Measurements from ENCODE around the gene CCL17.

CCL17 gene

GRCh38 chr16:57413733-57414132, 9.2 kb downstream of the CCL17 start:
- CTCF ChIA-PET: interaction anchor here (0.5 kb wide), 1 partner anchor 83 kb away, joined by 3 read pairs; no protein-coding TSS in a partner anchor
- no peak overlapping the region for H3K27ac ChIP-seq
- DNase-seq (ENCODE audit: low spot score): no peak

GRCh38 chr16:57416084-57416483, 11.5 kb downstream of the CCL17 start:
- DNase-seq (ENCODE audit: low spot score): no peak
- POLR2A ChIA-PET (ENCODE audit: low non-redundant PET): no interaction called here
- CTCF ChIA-PET: interaction anchor here (0.7 to 5.5 kb wide), 6 partner anchors 11 to 314 kb away, joined by 3 to 67 read pairs (median 4); partner anchors contain the start of gene CCL17
- H3K27ac ChIP-seq: no peak overlapping the region
- no peak for TF ChIP-seq CTCF (conservative IDR thresholded peaks at IDR 0.05; ENCODE audit: low read depth)

More at GRCh38 chr16:57413733-57414132, 9.2 kb downstream of the CCL17 start:
- no peak for TF ChIP-seq CTCF (conservative IDR thresholded peaks at IDR 0.05; ENCODE audit: low read depth)
- POLR2A ChIA-PET (ENCODE audit: low non-redundant PET): no interaction called here

- H3K27ac ChIP-seq: no peak overlapping the region
- CTCF ChIA-PET: interaction anchor here (0.7 to 5.5 kb wide), 4 partner anchors 99 to 231 kb away, joined by 3 to 67 read pairs (median 6); no protein-coding TSS in a partner anchor
- TF ChIP-seq CTCF (conservative IDR thresholded peaks at IDR 0.05; ENCODE audit: low read depth): no peak
Measured at GRCh38 chr16:57419506-57419905, 14.9 kb downstream of the CCL17 start.

GRCh38 chr16:57422026-57422944, 17.7 kb downstream of the CCL17 start:
- ChIA-PET POLR2A (ENCODE audit: low non-redundant PET) (no interaction called here), CTCF (interaction anchor here (0.5 to 1.8 kb wide), 9 partner anchors 10 to 1093 kb away, joined by 3 to 11 read pairs (median 4); no protein-coding TSS in a partner anchor)
- peak; percentile 30 for DNase-seq (ENCODE audit: low spot score)
- H3K27ac ChIP-seq: no peak overlapping the region
- TF ChIP-seq CTCF (conservative IDR thresholded peaks at IDR 0.05; ENCODE audit: low read depth): peak; percentile 60

More at GRCh38 chr16:57419506-57419905, 14.9 kb downstream of the CCL17 start:
- DNase-seq (ENCODE audit: low spot score): no peak
- POLR2A ChIA-PET (ENCODE audit: low non-redundant PET): no interaction called here

GRCh38 chr16:57423152-57423551, 18.6 kb downstream of the CCL17 start:
- TF ChIP-seq CTCF (conservative IDR thresholded peaks at IDR 0.05; ENCODE audit: low read depth): no peak
- ChIA-PET POLR2A (ENCODE audit: low non-redundant PET) (no interaction called here), CTCF (interaction anchor here (0.6 to 1.8 kb wide), 3 partner anchors 14 to 123 kb away, joined by 3 to 11 read pairs (median 4); no protein-coding TSS in a partner anchor)
- no peak for DNase-seq (ENCODE audit: low spot score)
- H3K27ac ChIP-seq: no peak overlapping the region

GRCh38 chr16:57424583-57424982, 20.0 kb downstream of the CCL17 start:
- DNase-seq (ENCODE audit: low spot score): no peak
- POLR2A ChIA-PET (ENCODE audit: low non-redundant PET): no interaction called here
- CTCF ChIA-PET: no interaction called here
- no peak for TF ChIP-seq CTCF (conservative IDR thresholded peaks at IDR 0.05; ENCODE audit: low read depth)
- H3K27ac ChIP-seq: no peak overlapping the region

Data from RWPE1 (cell line).